GM19324 (cell line): ENCODE results near the gene PAOX.
"Not testable (repeated sequence)": the region's sequence is repeated elsewhere in the genome, so short reads cannot be mapped to it uniquely, and the experiment has no call there.

Source experiments
- ATAC-seq: cut with Tn5 transposase; IDR thresholded peaks from one replicate; pipeline ENCODE4 v1.9.1; 2021; ENCODE audit warnings: mild to moderate bottlenecking, moderate library complexity; ENCODE audit not compliant: unreplicated experiment, low FRiP score

Gene PAOX

GRCh38 chr10:133379801-133380666, 972 bp downstream of the PAOX start:
- ATAC-seq, result no peak

- no peak for ATAC-seq
Measured at GRCh38 chr10:133381036-133381435, 2.0 kb downstream of the PAOX start.

- ATAC-seq, result no peak
Measured at GRCh38 chr10:133383551-133383950, 4.5 kb downstream of the PAOX start.

- no peak for ATAC-seq
Measured at GRCh38 chr10:133384071-133384470, 5.0 kb downstream of the PAOX start.

GRCh38 chr10:133385214-133385613, 6.2 kb downstream of the PAOX start:
- no peak for ATAC-seq

- not testable (repeated sequence) for ATAC-seq
Measured at GRCh38 chr10:133386951-133387350, 7.9 kb downstream of the PAOX start.

- ATAC-seq, result no peak
Measured at GRCh38 chr10:133388236-133388972, 9.3 kb downstream of the PAOX start.

GRCh38 chr10:133388973-133389818, 10.1 kb downstream of the PAOX start:
- ATAC-seq, result peak; percentile 81

- ATAC-seq, result no peak
Measured at GRCh38 chr10:133390597-133391248, 11.7 kb downstream of the PAOX start.

GRCh38 chr10:133391249-133391635, 12.2 kb downstream of the PAOX start:
- no peak for ATAC-seq

GRCh38 chr10:133391761-133392518, 12.9 kb downstream of the PAOX start:
- no peak for ATAC-seq

GRCh38 chr10:133393401-133394063, 14.5 kb downstream of the PAOX start:
- ATAC-seq, result no peak

GRCh38 chr10:133394064-133394663, 15.1 kb downstream of the PAOX start, which contains the start of gene MTG1:
TSS of gene MTG1 (plus strand) at chr10:133394157. CDS start at chr10:133394221, 64 bp downstream.
- ATAC-seq, result peak; percentile 80

GRCh38 chr10:133394801-133395221, 15.7 kb downstream of the PAOX start:
- ATAC-seq, result no peak

GRCh38 chr10:133396035-133396624, 17.1 kb downstream of the PAOX start:
- no peak for ATAC-seq

GRCh38 chr10:133397938-133398337, 18.9 kb downstream of the PAOX start:
- ATAC-seq, result no peak

GRCh38 chr10:133399123-133399601, 20.1 kb downstream of the PAOX start:
- ATAC-seq, result no peak
